H1 (cell line): ENCODE measurements around the gene NPC2.

Experiments used
- POLR2AphosphoS5 ChIP-seq: IDR thresholded peaks from 2 replicates; pipeline ENCODE4 v1.6.1; 2011; ENCODE audit warnings: low read depth, low read length
- RNF2 ChIP-seq: fragments of 200-900, 300-1000 bp; sonication (generic); IDR thresholded peaks from 2 replicates; pipeline ENCODE4 v1.7.1; 2016; ENCODE audit warnings: borderline replicate concordance, low read depth, mild to moderate bottlenecking, antibody characterized with exemption, low read length; ENCODE audit not compliant: poor library complexity, severe bottlenecking; ENCODE audit errors: missing control alignments

DNA sequence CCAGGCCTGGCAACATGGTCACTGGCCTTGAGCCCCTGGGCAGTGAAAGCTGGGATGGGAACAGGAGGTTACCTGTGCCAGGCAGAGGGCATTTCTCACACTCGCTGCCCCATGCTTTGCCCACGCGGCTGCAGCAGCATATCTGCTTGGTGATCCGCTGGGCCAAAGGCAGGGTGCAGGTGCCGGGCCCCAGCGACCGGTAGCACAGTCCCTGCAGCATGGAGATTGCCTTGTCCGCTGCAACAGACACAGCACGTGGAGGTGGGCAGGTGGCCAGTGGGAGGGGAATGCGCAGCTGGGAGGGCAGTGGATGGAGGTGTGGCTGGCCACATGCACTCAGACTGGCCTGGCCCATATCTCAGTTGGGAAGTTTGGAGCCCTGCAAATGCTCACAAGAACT is 35.8 kb upstream of the NPC2 start:
- TF ChIP-seq RNF2, result no peak
- TF ChIP-seq POLR2AphosphoS5, result no peak
